Frontal cortex (tissue), 4 donors: ENCODE measurements around the gene AGAP1. TPM values are rescaled to one million over a fixed set of nuclear protein-coding genes. Genes with fewer than 3 reads are reported as not detected.

ENCODE experiments used
- DNase-seq, 2 donors: peaks; one replicate each; pipeline ENCODE4 v3.0.0; 2012; ENCODE audit warnings: low spot score in 2 of 2
- FAIRE-seq: peaks from 2 replicates; lab custom pipeline; 2012; peaks lifted over from hg19 to GRCh38; lab: Jason Lieb, UNC
- total RNA-seq: library from RNA; depleted of rRNA; stranded (reverse); fragments of >200 nt; gene quantifications from one replicate; pipeline ENCODE4 v1.2.3, GENCODE V29; 2014
- donor health status: control.
- donor health status: control.
- donor health status: control.

AGAP1 gene
- total RNA-seq, 1 donor from 2014 or later, result 27.3 TPM

- no peak for DNase-seq
- no peak for FAIRE-seq
Observed at GRCh38 chr2:235485362-235485761, 8.5 kb upstream of the AGAP1 start.

- no peak for FAIRE-seq
- DNase-seq, result no peak
Observed at GRCh38 chr2:235486729-235487128, 7.1 kb upstream of the AGAP1 start.

- no peak for DNase-seq
- no peak for FAIRE-seq
Observed at GRCh38 chr2:235489897-235490296, 3.9 kb upstream of the AGAP1 start.

- no peak for FAIRE-seq
- no peak for DNase-seq
Observed at GRCh38 chr2:235492850-235493344, 946 bp upstream of the AGAP1 start.

- DNase-seq (no peak), FAIRE-seq (no peak)
Observed at GRCh38 chr2:235493402-235493774, 455 bp upstream of the AGAP1 start.

- no peak for FAIRE-seq
- DNase-seq, result peak; percentile 44 to 67
Observed at GRCh38 chr2:235494716-235495372, 1.0 kb downstream of the AGAP1 start.

GRCh38 chr2:235495373-235496238 lies 1.8 kb downstream of the AGAP1 start:
- no peak for DNase-seq
- FAIRE-seq, result no peak

GRCh38 chr2:235496239-235496621 lies 2.4 kb downstream of the AGAP1 start:
- FAIRE-seq (no peak), DNase-seq (no peak)

- FAIRE-seq (no peak), DNase-seq (no peak)
Observed at GRCh38 chr2:235497096-235497495, 3.3 kb downstream of the AGAP1 start.

- FAIRE-seq (no peak), DNase-seq (no peak)
Observed at GRCh38 chr2:235498541-235498940, 4.7 kb downstream of the AGAP1 start.

- FAIRE-seq, result no peak
Observed at GRCh38 chr2:235498946-235499812, 5.3 kb downstream of the AGAP1 start.

GRCh38 chr2:235500110-235500760 lies 6.4 kb downstream of the AGAP1 start:
- FAIRE-seq (no peak), DNase-seq (no peak)

More at GRCh38 chr2:235498946-235499812, 5.3 kb downstream of the AGAP1 start:
- no peak for DNase-seq

- FAIRE-seq, result no peak
- DNase-seq, result no peak
Observed at GRCh38 chr2:235500761-235501672, 7.2 kb downstream of the AGAP1 start.

- DNase-seq, result no peak
- FAIRE-seq, result no peak
Observed at GRCh38 chr2:235501673-235502031, 7.8 kb downstream of the AGAP1 start.

- DNase-seq (no peak), FAIRE-seq (no peak)
Observed at GRCh38 chr2:235502336-235502735, 8.5 kb downstream of the AGAP1 start.

GRCh38 chr2:235504441-235505180 lies 10.8 kb downstream of the AGAP1 start:
- FAIRE-seq (no peak), DNase-seq (no peak)

- DNase-seq (no peak), FAIRE-seq (no peak)
Observed at GRCh38 chr2:235505181-235505741, 11.4 kb downstream of the AGAP1 start.
